ENCODE data around the gene PCDHB6.
"Not testable (repeated sequence)": the region's sequence is repeated elsewhere in the genome, so short reads cannot be mapped to it uniquely, and the experiment has no call there.

GRCh38 chr5:141102471-141102870, 47.4 kb upstream of the PCDHB6 start:
- TF ChIP-seq, protein P1, sequence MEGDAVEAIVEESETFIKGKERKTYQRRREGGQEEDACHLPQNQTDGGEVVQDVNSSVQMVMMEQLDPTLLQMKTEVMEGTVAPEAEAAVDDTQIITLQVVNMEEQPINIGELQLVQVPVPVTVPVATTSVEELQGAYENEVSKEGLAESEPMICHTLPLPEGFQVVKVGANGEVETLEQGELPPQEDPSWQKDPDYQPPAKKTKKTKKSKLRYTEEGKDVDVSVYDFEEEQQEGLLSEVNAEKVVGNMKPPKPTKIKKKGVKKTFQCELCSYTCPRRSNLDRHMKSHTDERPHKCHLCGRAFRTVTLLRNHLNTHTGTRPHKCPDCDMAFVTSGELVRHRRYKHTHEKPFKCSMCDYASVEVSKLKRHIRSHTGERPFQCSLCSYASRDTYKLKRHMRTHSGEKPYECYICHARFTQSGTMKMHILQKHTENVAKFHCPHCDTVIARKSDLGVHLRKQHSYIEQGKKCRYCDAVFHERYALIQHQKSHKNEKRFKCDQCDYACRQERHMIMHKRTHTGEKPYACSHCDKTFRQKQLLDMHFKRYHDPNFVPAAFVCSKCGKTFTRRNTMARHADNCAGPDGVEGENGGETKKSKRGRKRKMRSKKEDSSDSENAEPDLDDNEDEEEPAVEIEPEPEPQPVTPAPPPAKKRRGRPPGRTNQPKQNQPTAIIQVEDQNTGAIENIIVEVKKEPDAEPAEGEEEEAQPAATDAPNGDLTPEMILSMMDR (IDR thresholded peaks at IDR 0.05; ENCODE audit: insufficient read depth, low read depth, low read length), result not testable (repeated sequence)
- TF ChIP-seq EZH2 (IDR thresholded peaks at IDR 0.05; ENCODE audit: insufficient read depth, low read length), result not testable (repeated sequence)
